ENCODE data around the gene NTNG2. TPM values are rescaled to one million over a fixed set of nuclear protein-coding genes. Genes with fewer than 3 reads are reported as not detected.
"Not testable (repeated sequence)": the region's sequence is repeated elsewhere in the genome, so short reads cannot be mapped to it uniquely, and the experiment has no call there.

NTNG2 gene
- total RNA-seq, 1 donor from 2014 or later = 0.98 TPM

- intact Hi-C loops (cut with DNase I) = loop anchor here (5.0 kb wide), 1 partner anchor 505 kb away; no protein-coding TSS in a partner anchor
- TF ChIP-seq POLR2AphosphoS5 (IDR thresholded peaks at IDR 0.05; ENCODE audit: insufficient read depth in 1 of 2, low read depth in 1 of 2) = no peak
- no peak for TF ChIP-seq POLR2A (IDR thresholded peaks at IDR 0.05)
- no peak for TF ChIP-seq CTCF (IDR thresholded peaks at IDR 0.05)
- Histone ChIP-seq H3K27ac (no peak overlapping the region), H3K27me3 (no peaks in the 10 kb centered on the region), H3K4me3 (no peak overlapping the region), H3K36me3 (peaks cover 0 to 43% of the 10 kb centered on the region in 2 donors), H3K4me1 (no peaks in the 10 kb centered on the region), H3K9me3 (no peaks in the 10 kb centered on the region)
- DNase-seq (ENCODE audit: extremely low spot score in 2 of 2) = no peak
Measured at GRCh38 chr9:132267660-132268059, 105.8 kb downstream of the NTNG2 start.

GRCh38 chr9:132268725-132269352, 107.0 kb downstream of the NTNG2 start:
- DNase-seq (ENCODE audit: extremely low spot score in 2 of 2) = no peak
- peaks cover 0 to 42% of the 10 kb centered on the region in 2 donors for H3K36me3 ChIP-seq
- H3K27ac ChIP-seq = no peak overlapping the region
- H3K27me3 ChIP-seq = no peaks in the 10 kb centered on the region
- H3K4me1 ChIP-seq = no peaks in the 10 kb centered on the region
- intact Hi-C loops (cut with DNase I) = loop anchor here (5.0 kb wide), 1 partner anchor 507 kb away; no protein-coding TSS in a partner anchor
- peak in 1 of 2 donors; percentile 19 for TF ChIP-seq POLR2AphosphoS5 (IDR thresholded peaks at IDR 0.05; ENCODE audit: insufficient read depth in 1 of 2, low read depth in 1 of 2)
- peak; percentile 20 to 76 (median 43) for TF ChIP-seq CTCF (IDR thresholded peaks at IDR 0.05)
- TF ChIP-seq POLR2A (IDR thresholded peaks at IDR 0.05) = no peak
- no peak overlapping the region for H3K4me3 ChIP-seq
- no peaks in the 10 kb centered on the region for H3K9me3 ChIP-seq

- H3K27me3 ChIP-seq; H3K27ac ChIP-seq; H3K9me3 ChIP-seq; H3K4me3 ChIP-seq; DNase-seq (ENCODE audit: extremely low spot score in 2 of 2); H3K4me1 ChIP-seq: not testable (repeated sequence)
- peaks cover 0 to 42% of the 10 kb centered on the region in 2 donors for H3K36me3 ChIP-seq
- intact Hi-C loops (cut with DNase I) = loop anchor here (5.0 kb wide), 1 partner anchor 508 kb away; no protein-coding TSS in a partner anchor
Measured at GRCh38 chr9:132269704-132270516, 108.1 kb downstream of the NTNG2 start.

GRCh38 chr9:132274861-132275260, 113.0 kb downstream of the NTNG2 start:
- Histone ChIP-seq H3K4me1 (no peaks in the 10 kb centered on the region), H3K9me3 (no peaks in the 10 kb centered on the region), H3K27ac (no peak overlapping the region), H3K4me3 (no peak overlapping the region), H3K36me3 (peaks cover 4 to 63% of the 10 kb centered on the region in 2 donors), H3K27me3 (no peaks in the 10 kb centered on the region)
- no peak for DNase-seq (ENCODE audit: extremely low spot score in 2 of 2)
- no peak for TF ChIP-seq POLR2A (IDR thresholded peaks at IDR 0.05)
- TF ChIP-seq CTCF (IDR thresholded peaks at IDR 0.05) = no peak
- TF ChIP-seq POLR2AphosphoS5 (IDR thresholded peaks at IDR 0.05; ENCODE audit: insufficient read depth in 1 of 2, low read depth in 1 of 2) = no peak
- intact Hi-C loops (cut with DNase I) = no loop called here

- Histone ChIP-seq H3K36me3 (peaks cover 0 to 89% of the 10 kb centered on the region in 2 donors), H3K27me3 (no peaks in the 10 kb centered on the region), H3K9me3 (no peaks in the 10 kb centered on the region), H3K4me3 (no peak overlapping the region), H3K4me1 (no peaks in the 10 kb centered on the region), H3K27ac (no peak overlapping the region)
- no peak for DNase-seq (ENCODE audit: extremely low spot score in 2 of 2)
- intact Hi-C loops (cut with DNase I) = no loop called here
- no peak for TF ChIP-seq CTCF (IDR thresholded peaks at IDR 0.05)
- no peak for TF ChIP-seq POLR2A (IDR thresholded peaks at IDR 0.05)
- no peak for TF ChIP-seq POLR2AphosphoS5 (IDR thresholded peaks at IDR 0.05; ENCODE audit: insufficient read depth in 1 of 2, low read depth in 1 of 2)
Measured at GRCh38 chr9:132283165-132283564, 121.3 kb downstream of the NTNG2 start.

All from vagina (tissue), 2 donors.